H1 (cell line): ENCODE measurements around the gene FRRS1L. TPM values are rescaled to one million over a fixed set of nuclear protein-coding genes. Genes with fewer than 3 reads are reported as not detected.

ENCODE experiments used
- CTCF ChIA-PET: fragments of 300-600 bp; sonication (Branson Sonifier 250); formaldehyde crosslinking; loops from one replicate; lab custom pipeline; 2021; ENCODE audit not compliant: partially characterized antibody; lab: Charles Lee
- POLR2A ChIA-PET: fragments of 300-600 bp; sonication (Branson Sonifier 250); formaldehyde crosslinking; loops from one replicate; lab custom pipeline; 2021; ENCODE audit warnings: inconsistent platforms; ENCODE audit not compliant: partially characterized antibody; lab: Charles Lee
- DNase-seq, 2 experiments: peaks; one replicate each; pipeline versions ENCODE4 v3.0.0 to v3.0.0-alpha.2; 2010 to 2022; ENCODE audit warnings: low spot score in 2 of 2, low read depth in 1 of 2, mixed read lengths in 1 of 2
- FAIRE-seq: peaks from 2 replicates; lab custom pipeline; 2011; peaks lifted over from hg19 to GRCh38; lab: Jason Lieb, UNC
- H2AFZ ChIP-seq: 2 replicates; pipeline ENCODE4 v1.8.1; 2012; ENCODE audit warnings: low read length, inconsistent platforms
- H2AK5ac ChIP-seq: 2 replicates; pipeline ENCODE4 v1.6.1; 2013; ENCODE audit warnings: low read depth, low read length
- H2BK120ac ChIP-seq: replicated peaks from 2 replicates; pipeline ENCODE3; 2013; ENCODE audit warnings: low read depth, low read length, inconsistent platforms
- H2BK12ac ChIP-seq: 2 replicates; pipeline ENCODE4 v1.6.1; 2013; ENCODE audit warnings: low read depth, low read length
- H2BK15ac ChIP-seq: 2 replicates; pipeline ENCODE4 v1.6.1; 2013; ENCODE audit warnings: low read length
- H2BK20ac ChIP-seq: 2 replicates; pipeline ENCODE4 v1.6.1; 2013; ENCODE audit warnings: low read length
- H2BK5ac ChIP-seq: 2 replicates; pipeline ENCODE4 v1.6.1; 2013; ENCODE audit warnings: low read depth, low read length
- H3K14ac ChIP-seq: 2 replicates; pipeline ENCODE4 v1.6.1; 2013; ENCODE audit warnings: inconsistent platforms; ENCODE audit not compliant: insufficient read length
- H3K18ac ChIP-seq: 2 replicates; pipeline ENCODE4 v1.6.1; 2013; ENCODE audit warnings: low read length; ENCODE audit errors: extremely low read depth
- H3K23ac ChIP-seq: 2 replicates; pipeline ENCODE4 v1.6.1; 2013; ENCODE audit warnings: inconsistent platforms; ENCODE audit not compliant: insufficient read length
- H3K23me2 ChIP-seq: 2 replicates; pipeline ENCODE4 v1.6.1; 2013; ENCODE audit warnings: low read depth, low read length
- H3K27ac ChIP-seq: 2 replicates; pipeline ENCODE4 v1.6.1; 2011; ENCODE audit warnings: low read depth, low read length, inconsistent platforms
- H3K27me3 ChIP-seq, 4 experiments: replicated peaks in 1 of 4; 1 replicate in 1 of 4; 2 replicates in 3 of 4; pipeline versions ENCODE4 v1.6.1 to v1.8.1; 2011 to 2013; ENCODE audit warnings: low read length in 3 of 4, mild to moderate bottlenecking in 3 of 4, inconsistent platforms in 2 of 4, mixed read lengths in 2 of 4, moderate library complexity in 1 of 4; ENCODE audit not compliant: control insufficient read depth in 3 of 4, insufficient read depth in 3 of 4; ENCODE audit errors: extremely low read depth in 1 of 4
- H3K36me3 ChIP-seq, 4 experiments: 2 replicates each; pipeline versions ENCODE4 v1.6.1 to v1.8.1; 2011 to 2013; ENCODE audit warnings: mild to moderate bottlenecking in 4 of 4, low read length in 3 of 4, moderate library complexity in 2 of 4, control low read depth in 1 of 4, inconsistent platforms in 1 of 4; ENCODE audit not compliant: insufficient read depth in 4 of 4, control insufficient read depth in 2 of 4
- H3K4ac ChIP-seq: replicated peaks from 2 replicates; pipeline ENCODE3; 2013; ENCODE audit warnings: low read length, low read depth, mixed read lengths, inconsistent platforms; ENCODE audit not compliant: insufficient read length
- H3K4me1 ChIP-seq, 4 experiments: replicated peaks in 1 of 4; 1 replicate in 1 of 4; 2 replicates in 3 of 4; pipeline versions ENCODE4 v1.6.1 to v1.8.1; 2011 to 2013; ENCODE audit warnings: low read length in 3 of 4, inconsistent platforms in 2 of 4, mixed read lengths in 1 of 4; ENCODE audit not compliant: insufficient read depth in 4 of 4, control insufficient read depth in 3 of 4
- H3K4me2 ChIP-seq, 2 experiments: 2 replicates each; pipeline versions ENCODE4 v1.6.1 to v1.8.1; 2011 to 2013; ENCODE audit warnings: low read depth in 2 of 2, low read length in 2 of 2, control low read depth in 1 of 2, inconsistent platforms in 1 of 2, mild to moderate bottlenecking in 1 of 2; ENCODE audit not compliant: insufficient read depth in 1 of 2
- H3K4me3 ChIP-seq, 4 experiments: fragments of 200-600, 300-600 bp in 1 of 4; sonication (generic), shearing (Covaris generic), sonication (Bioruptor Twin) in 1 of 4; 2 replicates each; pipeline versions ENCODE4 v1.5.1 to v1.8.1; 2011 to 2016; ENCODE audit warnings: low read length in 4 of 4, low read depth in 3 of 4, control low read depth in 2 of 4, inconsistent platforms in 2 of 4, mild to moderate bottlenecking in 2 of 4, mixed read lengths in 1 of 4, moderate library complexity in 1 of 4; ENCODE audit not compliant: insufficient read depth in 2 of 4; ENCODE audit errors: extremely low read depth in 1 of 4
- H3K56ac ChIP-seq: replicated peaks from 2 replicates; pipeline ENCODE3; 2013; ENCODE audit warnings: low read depth, mild to moderate bottlenecking, mixed read lengths, low read length, inconsistent platforms; ENCODE audit not compliant: insufficient read length
- H3K79me1 ChIP-seq: 2 replicates; pipeline ENCODE4 v1.6.1; 2013; ENCODE audit warnings: low read depth, low read length, control low read depth
- H3K79me2 ChIP-seq, 2 experiments: 2 replicates each; pipeline versions ENCODE4 v1.6.1 to v1.8.1; 2012 to 2013; ENCODE audit warnings: low read length in 2 of 2, mild to moderate bottlenecking in 2 of 2, inconsistent platforms in 1 of 2; ENCODE audit not compliant: insufficient read depth in 2 of 2, control insufficient read depth in 1 of 2
- H3K9ac ChIP-seq, 4 experiments: replicated peaks in 1 of 4; 1 replicate in 1 of 4; 2 replicates in 3 of 4; pipeline versions ENCODE4 v1.6.1 to v1.8.1; 2011 to 2013; ENCODE audit warnings: low read depth in 3 of 4, low read length in 3 of 4, control low read depth in 2 of 4, mild to moderate bottlenecking in 2 of 4, moderate library complexity in 2 of 4, inconsistent platforms in 1 of 4; ENCODE audit errors: extremely low read depth in 1 of 4
- H3K9me3 ChIP-seq, 2 experiments: 2 replicates each; pipeline versions ENCODE4 v1.6.1 to v1.8.1; 2012 to 2013; ENCODE audit warnings: mild to moderate bottlenecking in 2 of 2, moderate library complexity in 2 of 2, control low read depth in 1 of 2, inconsistent platforms in 1 of 2, low read depth in 1 of 2, low read length in 1 of 2, mixed read lengths in 1 of 2; ENCODE audit not compliant: insufficient read depth in 2 of 2
- H4K20me1 ChIP-seq, 2 experiments: replicated peaks in 1 of 2; 2 replicates each; pipeline versions ENCODE3 to v1.8.1; 2011 to 2013; ENCODE audit warnings: inconsistent platforms in 2 of 2, low read length in 2 of 2, mild to moderate bottlenecking in 1 of 2; ENCODE audit not compliant: insufficient read depth in 2 of 2, control insufficient read depth in 1 of 2
- H4K5ac ChIP-seq: 2 replicates; pipeline ENCODE4 v1.6.1; 2013; ENCODE audit warnings: low read length, low read depth, mixed read lengths, inconsistent platforms; ENCODE audit not compliant: insufficient read length
- H4K8ac ChIP-seq: 2 replicates; pipeline ENCODE4 v1.8.0; 2013; ENCODE audit warnings: mild to moderate bottlenecking, moderate library complexity, low read length, inconsistent platforms; ENCODE audit not compliant: insufficient read depth; ENCODE audit errors: extremely low read depth
- H4K91ac ChIP-seq: replicated peaks from 2 replicates; pipeline ENCODE3; 2013; ENCODE audit warnings: low read length, mixed read lengths, inconsistent platforms; ENCODE audit not compliant: insufficient read length
- ASH2L ChIP-seq: fragments of 200-600, 300-600 bp; sonication (generic); IDR thresholded peaks from one replicate; pipeline ENCODE4 v1.7.1; 2017; ENCODE audit warnings: low read length
- CBX5 ChIP-seq: fragments of 300-800, 300-1000 bp; sonication (generic); IDR thresholded peaks from 2 replicates; pipeline ENCODE4 v1.7.1; 2016; ENCODE audit warnings: antibody characterized with exemption, low read length, low read depth
- CTCF ChIP-seq, 3 experiments: IDR thresholded peaks; 1 replicate in 2 of 3; 2 replicates in 1 of 3; pipeline versions ENCODE4 v1.5.1 to v1.6.1; 2011; ENCODE audit warnings: low read length in 3 of 3, mild to moderate bottlenecking in 3 of 3, inconsistent platforms in 2 of 3, low read depth in 1 of 3, moderate library complexity in 1 of 3; ENCODE audit not compliant: insufficient read depth in 1 of 3; ENCODE audit errors: control extremely low read depth in 1 of 3
- GTF2F1 ChIP-seq: IDR thresholded peaks from 2 replicates; pipeline ENCODE4 v1.6.1; 2012; ENCODE audit warnings: low read depth, low read length, improper control_type of control experiment, borderline replicate concordance
- PHF8 ChIP-seq: fragments of 200-600 bp; sonication (generic); conservative IDR thresholded peaks from 2 replicates; pipeline ENCODE4 v1.7.1; 2012; ENCODE audit warnings: low read depth, mild to moderate bottlenecking, inconsistent platforms, low read length, moderate library complexity
- POLR2AphosphoS5 ChIP-seq: IDR thresholded peaks from 2 replicates; pipeline ENCODE4 v1.6.1; 2011; ENCODE audit warnings: low read depth, low read length
- RAD21 ChIP-seq, 2 experiments: IDR thresholded peaks in 1 of 2; conservative IDR thresholded peaks in 1 of 2; 2 replicates each; pipeline ENCODE4 v1.6.1; 2011; ENCODE audit warnings: low read depth in 2 of 2, low read length in 2 of 2, improper control_type of control experiment in 1 of 2, inconsistent platforms in 1 of 2, mild to moderate bottlenecking in 1 of 2, moderate library complexity in 1 of 2
- RBBP5 ChIP-seq: IDR thresholded peaks from 2 replicates; pipeline ENCODE4 v1.7.1; 2012; ENCODE audit warnings: low read depth, mild to moderate bottlenecking, inconsistent platforms, low read length, moderate library complexity, borderline replicate concordance
- RFX5 ChIP-seq: IDR thresholded peaks from 2 replicates; pipeline ENCODE4 v1.6.1; 2011; ENCODE audit warnings: low read depth, low read length, improper control_type of control experiment, borderline replicate concordance
- SIRT6 ChIP-seq: IDR thresholded peaks from one replicate; pipeline ENCODE4 v1.7.1; 2012; ENCODE audit warnings: low read length, inconsistent platforms
- ZNF274 ChIP-seq: IDR thresholded peaks from 2 replicates; pipeline ENCODE4 v1.7.0; 2012; ENCODE audit warnings: low read length, borderline replicate concordance; ENCODE audit errors: extremely low read depth
- WGBS, 2 experiments: shearing (Covaris generic) in 1 of 2; methylation state at CpG; one replicate each; pipeline versions ENCODE4 v1.1.6 to v1.1.7; 2013 to 2015; ENCODE audit warnings: low lambda C conversion rate in 2 of 2, mixed read lengths in 2 of 2, inconsistent platforms in 1 of 2, low coverage in 1 of 2, missing lambda C conversion rate in 1 of 2; ENCODE audit not compliant: insufficient replicate concordance in 2 of 2, insufficient coverage in 1 of 2, insufficient read length in 1 of 2; ENCODE audit errors: extremely low coverage in 1 of 2, missing lambda C conversion rate in 1 of 2; 5-methylcytosine and 5-hydroxymethylcytosine counted together
- polyA plus RNA-seq, 7 experiments: library from polyadenylated mRNA; depleted of rRNA in 3 of 7; stranded (reverse) in 5 of 7; unstranded in 2 of 7; fragments of >200 nt in 5 of 7; fragments of 200-250 nt in 2 of 7; gene quantifications; 1 replicate in 5 of 7; 2 replicates in 1 of 7; 4 replicates in 1 of 7; pipeline versions ENCODE4 v1.2.1 to v1.2.3, GENCODE V29; 2011 to 2013; ENCODE audit warnings: missing spikeins in 2 of 7, mixed read lengths in 2 of 7
- total RNA-seq: library from RNA; stranded (reverse); fragmentation: NEBNext Ultra II Directional; extraction: Animal tissue kit (Norgen Biotek cat#: 25700); gene quantifications from 2 replicates; pipeline ENCODE4 v1.2.1, GENCODE V29; 2021

The FRRS1L gene
- total and polyA plus RNA-seq, 2 of the 8 experiments (the other 6 are each of a cell fraction or from before 2014, with no cell fraction given): 1.0 to 2.2 TPM

GRCh38 chr9:109176963-109177362, 9.9 kb upstream of the FRRS1L start:
- no peak overlapping the region for H2AK5ac ChIP-seq
- no peak overlapping the region for H2BK5ac ChIP-seq
- DNase-seq: no peak
- H3K9ac ChIP-seq: no peak overlapping the region
- no peak overlapping the region for H2BK120ac ChIP-seq
- no peak overlapping the region for H3K56ac ChIP-seq
- H3K9me3 ChIP-seq: no peaks in the 10 kb centered on the region
- no peak overlapping the region for H4K8ac ChIP-seq
- H3K27ac ChIP-seq: no peak overlapping the region
- H2BK15ac ChIP-seq: no peak overlapping the region
- FAIRE-seq: no peak
- H3K4me1 ChIP-seq: no peaks in the 10 kb centered on the region
- no peaks in the 10 kb centered on the region for H3K79me1 ChIP-seq
- H3K4ac ChIP-seq: no peak overlapping the region
- ChIA-PET CTCF (interaction anchor here (0.6 to 2.1 kb wide), 8 partner anchors 10 to 277 kb away, joined by 3 to 7 read pairs (median 3); partner anchors contain the start of gene FRRS1L), POLR2A (interaction anchor here (1.4 kb wide), 1 partner anchor 141 kb away, joined by 3 read pairs; no protein-coding TSS in a partner anchor)
- H2BK20ac ChIP-seq: no peak overlapping the region
- no peaks in the 10 kb centered on the region for H4K20me1 ChIP-seq
- H3K79me2 ChIP-seq: no peaks in the 10 kb centered on the region
- no peak overlapping the region for H3K14ac ChIP-seq
- 81% methylated on average over 2 of the region's 2 CpGs; no CpG with 5 or more reads in 1 of the 2 experiments for WGBS, 2 experiments
- H3K18ac ChIP-seq: no peak overlapping the region
- no peak overlapping the region for H3K23ac ChIP-seq
- H3K36me3 ChIP-seq: no peaks in the 10 kb centered on the region
- H3K4me3 ChIP-seq: no peak overlapping the region
- no peaks in the 10 kb centered on the region for H3K23me2 ChIP-seq
- H3K27me3 ChIP-seq: no peaks in the 10 kb centered on the region
- H4K91ac ChIP-seq: no peak overlapping the region
- no peak overlapping the region for H3K4me2 ChIP-seq
- H4K5ac ChIP-seq: no peak overlapping the region
- H2BK12ac ChIP-seq: no peak overlapping the region
- no peak overlapping the region for H2AFZ ChIP-seq
- TF ChIP-seq PHF8 (no peak), RFX5 (no peak), GTF2F1 (no peak), CBX5 (no peak), CTCF (IDR thresholded peaks at IDR 0.05; ENCODE audit: control extremely low read depth in 1 of 3, insufficient read depth in 1 of 3, low read depth in 1 of 3, low read length in 3 of 3) (no peak), ZNF274 (no peak), POLR2AphosphoS5 (no peak), RBBP5 (no peak), ASH2L (no peak), RAD21 (IDR thresholded peaks at IDR 0.05 in 1 of 2, conservative IDR thresholded peaks at IDR 0.05 in 1 of 2; ENCODE audit: low read depth in 2 of 2, low read length in 2 of 2) (no peak), SIRT6 (no peak)
